GM06990 (cell line): ENCODE results near the gene FEZ2.

ENCODE experiments used
- DNase-seq: peaks from one replicate; pipeline ENCODE4 v3.0.0-alpha.2; 2011; ENCODE audit not compliant: insufficient read length; ENCODE audit errors: extremely low read depth
- H3K27me3 ChIP-seq: replicated peaks from 2 replicates; pipeline ENCODE4 v1.6.0; 2011; ENCODE audit warnings: low read length; ENCODE audit not compliant: control insufficient read depth, insufficient read depth
- H3K36me3 ChIP-seq: 2 replicates; pipeline ENCODE4 v1.5.1; 2011; ENCODE audit warnings: low read length; ENCODE audit not compliant: control insufficient read depth, insufficient read depth
- H3K4me3 ChIP-seq: replicated peaks from 2 replicates; pipeline ENCODE4 v1.5.1; 2011; ENCODE audit warnings: low read depth, mild to moderate bottlenecking, control low read depth, low read length
- CTCF ChIP-seq: IDR thresholded peaks from 2 replicates; pipeline ENCODE4 v1.5.1; 2011; ENCODE audit warnings: low read length, control low read depth, mild to moderate bottlenecking, inconsistent platforms; ENCODE audit not compliant: insufficient read depth, poor library complexity, severe bottlenecking

The FEZ2 gene

DNA sequence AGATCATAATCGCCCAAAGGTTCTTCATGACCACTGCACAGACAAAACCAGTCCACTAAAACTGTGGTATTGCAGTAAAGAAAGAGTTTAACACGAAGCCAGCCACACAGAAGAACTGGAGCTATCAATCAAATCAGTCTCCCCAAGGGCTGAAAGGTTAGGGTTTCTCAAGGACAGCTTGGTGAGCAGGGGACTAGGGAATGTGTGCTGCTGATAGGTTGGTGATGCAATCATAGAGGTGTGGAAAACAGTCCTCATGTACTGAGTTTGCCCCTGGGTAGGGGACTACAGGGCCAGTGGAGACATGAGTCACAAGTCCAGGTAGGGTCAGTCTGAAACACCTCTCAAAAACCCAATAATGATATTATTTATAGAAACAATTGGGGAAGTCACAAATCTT is 27.3 kb upstream of the FEZ2 start:
- Histone ChIP-seq H3K4me3 (no peak overlapping the region), H3K27me3 (no peaks in the 10 kb centered on the region), H3K36me3 (no peaks in the 10 kb centered on the region)
- DNase-seq, result no peak
- no peak for TF ChIP-seq CTCF

GRCh38 chr2:36620321-36620720 is 22.4 kb upstream of the FEZ2 start:
- TF ChIP-seq CTCF, result no peak
- no peaks in the 10 kb centered on the region for H3K27me3 ChIP-seq
- no peak for DNase-seq

DNA sequence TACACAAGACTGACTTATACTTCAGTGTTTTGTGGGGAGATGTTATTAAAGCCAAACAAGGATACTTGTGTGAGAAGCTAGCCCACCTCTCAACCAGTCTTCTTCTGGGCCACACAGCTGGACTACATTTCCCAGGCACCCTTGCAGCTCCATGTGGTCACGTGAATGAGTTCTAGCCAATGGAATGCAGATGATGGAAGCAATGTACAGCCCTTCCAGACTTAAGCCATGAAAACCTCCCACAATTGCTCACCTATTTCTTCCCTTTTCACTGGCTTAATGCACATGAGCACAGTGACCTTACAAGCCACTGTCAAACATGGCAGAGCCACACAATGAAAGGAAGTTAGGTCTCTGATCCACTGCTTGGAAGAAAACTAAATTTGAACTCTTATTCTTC is 20.4 kb upstream of the FEZ2 start:
- Histone ChIP-seq H3K36me3 (no peaks in the 10 kb centered on the region), H3K27me3 (no peaks in the 10 kb centered on the region), H3K4me3 (no peak overlapping the region)
- no peak for TF ChIP-seq CTCF
- DNase-seq, result no peak

More at GRCh38 chr2:36620321-36620720, 22.4 kb upstream of the FEZ2 start:
- Histone ChIP-seq H3K4me3 (no peak overlapping the region), H3K36me3 (no peaks in the 10 kb centered on the region)

DNA sequence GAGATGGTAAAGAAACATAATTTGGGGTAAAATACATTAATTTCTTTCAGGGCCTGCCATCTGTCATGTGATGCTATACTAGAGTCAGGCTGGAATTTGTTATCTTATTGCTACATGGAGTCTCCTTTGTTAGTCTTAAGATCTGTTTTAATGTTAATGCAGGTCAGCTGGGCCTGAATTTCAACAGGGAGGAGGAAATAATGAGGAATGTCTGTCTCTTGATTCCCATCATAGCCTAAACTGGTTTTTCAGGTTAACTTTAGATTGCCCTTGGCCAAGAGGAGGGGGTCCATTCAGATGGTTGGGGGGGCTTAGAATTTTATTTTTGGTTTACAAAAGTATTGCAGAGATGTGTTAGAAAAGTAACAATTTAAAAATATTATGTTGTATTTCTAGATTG is 19.0 kb upstream of the FEZ2 start:
- H3K27me3 ChIP-seq, result no peaks in the 10 kb centered on the region
- no peak for DNase-seq
- H3K4me3 ChIP-seq, result no peak overlapping the region
- no peak for TF ChIP-seq CTCF
- no peaks in the 10 kb centered on the region for H3K36me3 ChIP-seq

GRCh38 chr2:36615222-36615621 is 17.3 kb upstream of the FEZ2 start:
- Histone ChIP-seq H3K4me3 (no peak overlapping the region), H3K27me3 (no peaks in the 10 kb centered on the region), H3K36me3 (no peaks in the 10 kb centered on the region)
- TF ChIP-seq CTCF, result no peak
- no peak for DNase-seq

- DNase-seq, result no peak
- no peaks in the 10 kb centered on the region for H3K27me3 ChIP-seq
- no peak for TF ChIP-seq CTCF
- H3K4me3 ChIP-seq, result no peak overlapping the region
- no peaks in the 10 kb centered on the region for H3K36me3 ChIP-seq
Measured at GRCh38 chr2:36613801-36614200, 15.8 kb upstream of the FEZ2 start.
